Dermis lymphatic vessel endothelial cell (primary cell): Measurements from ENCODE around the gene ZNF735. TPM values are rescaled to one million over a fixed set of nuclear protein-coding genes. Genes with fewer than 3 reads are reported as not detected.

Experiments
- total RNA-seq: library from RNA; depleted of rRNA; stranded (reverse); fragments of >200 nt; gene quantifications from 2 replicates; pipeline ENCODE4 v1.2.1, GENCODE V29; 2014

The ZNF735 gene
- not detected in 2 replicates for total RNA-seq

DNA sequence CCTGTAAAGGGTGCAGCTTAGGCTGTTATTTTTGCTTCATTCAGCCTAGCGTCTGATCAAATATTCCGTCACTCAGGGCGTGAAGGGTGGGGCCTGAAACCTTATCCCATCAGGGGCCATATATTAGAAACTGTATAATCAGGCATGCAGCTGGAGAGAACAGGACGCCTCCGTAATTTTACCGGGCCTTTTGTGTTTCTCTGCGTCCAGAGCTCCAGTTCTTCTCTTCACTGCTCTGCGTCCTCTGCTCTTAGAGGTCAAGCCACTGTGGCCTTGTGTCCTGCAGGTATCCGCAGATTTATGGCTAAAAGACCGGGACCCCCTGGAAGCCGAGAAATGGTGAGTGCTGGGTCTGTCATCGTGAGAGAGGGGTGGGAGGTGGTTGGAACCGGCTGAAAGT lies at the start of gene ZNF735:
Gene ZNF735 (plus strand): TSS at position 301 of the 400 bp plus-strand sequence. CDS start 0 bp downstream, at position 301.

DNA sequence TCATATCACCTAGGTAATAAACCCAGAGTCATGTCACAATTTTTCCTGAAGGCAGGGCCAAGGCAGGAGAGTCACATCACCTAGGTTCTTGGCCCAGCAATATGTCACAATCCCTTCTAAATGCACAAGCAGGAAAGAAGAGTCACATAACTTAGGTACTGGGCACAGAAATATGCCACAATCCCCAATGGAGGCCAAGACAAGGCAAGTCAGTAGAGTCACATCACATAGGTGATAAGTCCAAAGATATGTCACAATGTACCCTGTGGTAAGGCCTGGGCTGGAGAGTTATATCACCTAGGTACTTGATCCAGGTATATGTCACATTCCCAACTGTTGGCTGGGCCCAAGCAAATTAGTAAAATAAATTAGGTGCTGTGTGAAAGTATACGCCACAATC lies 21.2 kb downstream of the ZNF735 start, which contains the start of gene ZNF679:
Gene ZNF679 (plus strand): TSS at position 301 of the 400 bp plus-strand sequence. CDS start 20,644 bp downstream, outside the sequence.

Other genes with a start within 250 kb of the ZNF735 start
- gene ZNF722, start 208.4 kb upstream of the ZNF735 start, total RNA-seq: not detected in 2 replicates
- gene ZNF727, start 161.8 kb upstream of the ZNF735 start, total RNA-seq: 0.26 TPM in 1 of 2 replicates, not detected in the other
- not detected in 2 replicates for gene ZNF679, start 21.3 kb downstream of the ZNF735 start, total RNA-seq
- gene ZNF736, start 106.8 kb downstream of the ZNF735 start, total RNA-seq: 6.0 and 9.4 TPM in 2 replicates